HG02763 (cell line): ENCODE results near the gene MINDY4B.

Source experiments
- ATAC-seq: cut with Tn5 transposase; IDR thresholded peaks from one replicate; pipeline ENCODE4 v1.9.1; 2021; ENCODE audit warnings: mild to moderate bottlenecking, moderate library complexity; ENCODE audit not compliant: unreplicated experiment

Gene MINDY4B

GRCh38 chr3:150905339-150905738 lies at the start of gene MINDY4B:
TSS of gene MINDY4B (minus strand) at chr3:150905439. CDS start at chr3:150905439, 0 bp downstream.
- no peak for ATAC-seq

DNA sequence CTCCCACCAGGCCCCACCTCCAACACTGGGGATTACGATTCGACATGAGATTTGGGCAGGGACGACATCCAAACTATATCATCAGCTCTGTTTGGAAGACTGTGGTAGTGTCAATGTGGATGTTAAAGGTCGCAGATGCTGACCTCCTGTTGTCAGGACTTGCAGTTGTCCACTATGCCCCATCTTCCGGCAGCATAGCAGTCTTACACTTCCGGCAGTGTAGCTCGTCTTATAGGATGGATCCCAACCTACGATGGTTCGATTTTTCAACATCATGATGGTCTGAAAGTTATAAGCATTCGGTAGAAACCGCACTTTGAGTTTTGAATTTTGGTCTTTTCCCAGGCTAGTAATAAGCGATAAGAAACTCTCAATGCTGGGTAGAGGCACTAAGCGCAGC lies 46.7 kb upstream of the MINDY4B start:
- ATAC-seq = no peak

- no peak for ATAC-seq
Observed at GRCh38 chr3:150945226-150946032, 40.2 kb upstream of the MINDY4B start.

DNA sequence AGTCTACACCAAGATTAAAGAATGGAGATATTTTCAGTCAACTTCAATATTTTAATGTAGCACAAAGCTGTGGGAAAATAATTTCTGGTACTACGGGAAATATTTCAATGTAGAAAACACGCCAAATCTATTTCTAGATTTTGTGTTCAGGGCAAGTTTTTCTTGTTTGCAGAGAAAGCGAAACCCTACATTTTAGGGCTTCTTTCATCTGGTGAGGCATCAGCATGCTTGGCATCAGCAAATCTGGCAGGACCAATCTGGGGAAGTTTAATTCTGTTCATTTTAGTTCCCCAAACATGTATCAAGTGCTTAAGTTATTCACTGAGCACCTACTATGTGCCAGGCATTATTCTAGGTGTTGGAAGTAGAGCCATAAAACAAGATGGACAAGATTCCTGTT lies 37.0 kb upstream of the MINDY4B start:
- no peak for ATAC-seq

GRCh38 chr3:150936693-150937092 lies 31.5 kb upstream of the MINDY4B start:
- peak; percentile 56 for ATAC-seq

DNA sequence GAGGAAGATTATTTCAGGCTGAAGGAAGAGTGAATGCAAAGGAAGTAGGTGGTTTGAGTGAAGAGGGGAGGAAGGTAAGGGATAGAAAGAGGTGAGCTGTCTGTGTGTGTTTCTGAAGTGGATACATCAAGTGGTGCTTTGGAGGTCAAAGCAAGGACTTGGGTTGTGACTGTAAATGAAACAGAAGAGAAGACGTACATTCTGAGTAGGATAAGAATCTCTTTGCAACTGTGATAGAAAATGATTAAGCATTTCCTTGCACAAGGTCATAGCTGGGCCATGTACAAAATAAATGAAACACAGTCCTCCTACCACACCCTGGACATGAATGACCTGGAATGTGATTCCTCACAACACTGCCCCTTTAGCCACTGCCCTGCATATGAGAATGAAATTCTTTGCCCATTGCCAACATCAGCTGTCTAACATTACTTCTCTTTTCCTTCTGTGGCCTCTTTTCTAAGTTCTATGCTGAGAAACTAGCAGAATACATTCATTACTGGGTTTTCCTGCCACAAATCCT lies 28.3 kb upstream of the MINDY4B start:
- ATAC-seq = no peak

- no peak for ATAC-seq
Observed at GRCh38 chr3:150931745-150932144, 26.5 kb upstream of the MINDY4B start.

DNA sequence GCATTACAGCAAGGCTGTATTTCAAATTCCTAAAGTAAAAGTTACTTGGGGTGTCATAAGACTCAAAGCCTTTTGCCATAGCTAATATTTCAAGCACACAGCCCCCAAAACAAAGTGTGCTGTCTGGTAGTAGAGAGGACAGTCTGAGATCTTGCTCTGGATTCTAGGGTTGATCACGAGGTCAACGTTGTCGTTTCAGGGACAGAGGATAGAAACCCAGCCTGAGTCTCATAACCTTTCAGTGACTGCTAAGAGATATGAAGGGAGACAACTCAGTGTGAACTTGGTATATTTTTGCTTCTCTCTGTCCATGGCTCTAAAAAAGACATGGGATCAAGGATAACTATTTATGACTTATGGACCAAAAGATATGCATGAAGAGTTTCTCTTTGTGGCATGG lies 25.6 kb upstream of the MINDY4B start:
- ATAC-seq = no peak

- ATAC-seq = no peak
Observed at GRCh38 chr3:150928234-150928633, 23.0 kb upstream of the MINDY4B start.

DNA sequence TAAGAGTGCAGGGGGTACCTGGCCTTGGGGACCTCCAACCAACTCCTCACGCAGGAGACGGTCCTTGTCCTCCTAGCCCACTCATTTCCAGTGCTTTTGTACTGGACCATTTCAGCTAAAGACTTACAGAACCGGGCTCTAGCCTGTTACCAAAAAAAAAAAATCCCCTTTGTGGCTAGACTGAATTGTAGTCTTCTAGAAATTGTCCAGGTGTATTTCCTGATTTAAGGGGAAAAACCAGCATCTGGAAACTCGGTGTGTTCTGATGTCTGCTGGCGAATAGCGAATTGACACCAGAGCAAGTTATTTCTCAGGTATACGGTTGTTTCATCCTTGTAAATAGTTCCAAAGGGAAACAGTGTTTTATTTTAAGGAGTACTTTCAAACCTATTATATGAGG lies 21.1 kb upstream of the MINDY4B start:
- no peak for ATAC-seq

GRCh38 chr3:150925751-150926201 lies 20.5 kb upstream of the MINDY4B start:
- ATAC-seq = peak; percentile 86

DNA sequence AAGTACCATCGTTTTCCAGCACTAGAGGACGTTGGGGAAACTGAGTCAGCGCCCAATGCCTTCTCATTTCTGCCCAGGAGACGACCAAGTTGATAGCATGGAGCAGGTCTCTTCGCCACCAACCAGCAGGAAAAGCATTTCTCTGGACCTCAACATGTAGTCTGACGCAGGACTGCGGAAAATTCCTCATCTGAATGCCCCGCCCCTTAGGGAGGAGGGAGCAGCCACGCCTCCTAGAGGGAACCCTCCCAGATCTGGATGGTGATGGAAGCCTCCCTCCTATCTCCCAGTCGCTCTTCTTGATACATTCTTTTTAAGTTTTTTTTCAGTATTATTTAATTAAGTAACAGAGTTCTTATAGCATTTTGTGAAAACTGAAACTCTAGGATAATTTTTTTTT lies 17.4 kb upstream of the MINDY4B start:
- no peak for ATAC-seq

DNA sequence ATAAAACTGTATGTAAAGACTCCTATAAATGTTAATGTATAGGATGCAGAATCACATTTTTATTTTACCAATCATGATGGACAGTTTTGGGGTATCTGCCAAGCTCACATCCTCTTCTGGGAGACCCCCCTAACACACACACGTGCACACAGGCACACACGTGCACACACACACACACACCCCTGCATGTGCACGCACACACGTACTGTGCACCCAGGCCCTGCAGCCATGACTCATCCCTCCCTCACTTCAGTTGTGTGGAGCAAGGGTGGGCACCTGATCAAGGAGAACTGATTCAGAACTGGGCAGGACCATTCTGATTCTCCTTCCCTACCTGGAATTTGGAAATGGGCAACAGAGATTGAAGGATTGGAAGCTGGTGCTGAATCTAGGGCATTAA lies 16.0 kb upstream of the MINDY4B start:
- no peak for ATAC-seq

DNA sequence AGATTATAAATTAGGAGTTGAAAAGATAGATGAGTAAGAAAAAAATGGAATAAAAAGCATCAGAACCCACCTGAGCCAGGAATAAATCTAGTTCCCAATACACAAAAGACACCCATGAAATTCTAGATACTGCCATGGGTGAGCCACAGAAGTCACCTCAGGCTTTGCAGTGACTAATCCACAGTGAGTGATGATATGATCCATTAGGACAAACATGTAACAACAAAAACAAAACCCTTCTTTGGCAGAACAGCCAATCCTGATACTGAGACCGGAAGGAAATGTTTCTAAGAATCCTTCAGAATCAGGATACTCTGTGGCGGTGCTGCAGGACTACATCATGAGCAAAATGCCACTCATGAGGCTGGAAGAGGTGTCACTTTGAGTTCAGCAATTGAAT lies 15.0 kb upstream of the MINDY4B start:
- ATAC-seq = no peak

- ATAC-seq = no peak
Observed at GRCh38 chr3:150917951-150918350, 12.7 kb upstream of the MINDY4B start.

DNA sequence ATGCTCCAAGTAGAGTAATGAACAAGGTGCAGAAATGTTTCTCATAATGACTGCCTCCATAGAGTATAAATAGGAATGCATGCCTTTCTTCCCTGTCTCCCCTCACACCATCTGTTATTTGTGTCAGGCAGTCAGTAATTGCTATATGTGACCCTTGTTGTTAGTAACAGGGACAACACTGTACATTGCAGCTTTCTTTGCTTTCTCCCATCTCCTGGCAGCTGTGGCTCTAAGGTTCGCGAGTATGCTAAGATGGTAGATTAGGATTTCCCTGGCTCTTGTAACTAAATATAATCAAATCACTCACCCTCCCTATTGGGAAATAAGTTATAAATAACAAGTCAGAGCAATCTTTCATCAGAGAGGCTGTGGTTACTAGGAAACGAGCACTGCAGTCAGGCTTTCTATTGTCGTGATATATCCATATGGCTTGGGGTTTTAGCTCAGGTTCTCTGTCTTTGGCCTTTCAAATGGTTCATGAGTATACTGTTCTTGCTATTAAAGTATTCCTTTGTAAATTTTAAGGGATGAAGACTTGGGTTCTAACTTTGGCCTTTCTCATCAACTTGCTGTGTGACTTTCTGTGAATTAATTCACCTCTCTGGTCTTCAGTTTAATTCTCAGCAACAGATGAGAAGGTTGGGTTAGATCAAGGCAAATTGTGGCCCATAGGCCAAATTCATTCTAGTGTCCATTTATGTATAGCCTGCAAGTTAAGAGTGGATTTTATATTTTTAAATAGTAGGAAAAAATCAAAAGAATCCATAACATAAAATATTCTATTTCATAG lies 8.1 kb upstream of the MINDY4B start:
- no peak for ATAC-seq

DNA sequence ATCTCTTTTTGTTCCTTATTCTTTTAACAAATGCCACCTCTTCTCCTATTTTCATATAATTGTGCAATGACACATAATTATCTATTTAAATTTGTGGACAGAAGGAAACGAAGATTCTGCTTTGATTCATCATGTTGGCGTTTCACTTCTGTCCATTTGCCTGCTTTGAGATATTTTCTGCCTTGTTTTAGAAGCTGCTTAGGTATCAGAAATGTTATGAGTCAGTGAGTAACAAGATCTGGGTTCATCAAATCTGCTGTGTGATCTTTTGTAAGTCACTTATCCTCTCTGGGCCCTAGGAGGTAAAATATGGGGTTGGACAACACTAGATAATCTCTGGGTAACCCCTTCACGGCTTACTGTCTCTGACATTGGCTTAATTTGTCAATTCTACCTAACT lies 7.3 kb upstream of the MINDY4B start:
- no peak for ATAC-seq

DNA sequence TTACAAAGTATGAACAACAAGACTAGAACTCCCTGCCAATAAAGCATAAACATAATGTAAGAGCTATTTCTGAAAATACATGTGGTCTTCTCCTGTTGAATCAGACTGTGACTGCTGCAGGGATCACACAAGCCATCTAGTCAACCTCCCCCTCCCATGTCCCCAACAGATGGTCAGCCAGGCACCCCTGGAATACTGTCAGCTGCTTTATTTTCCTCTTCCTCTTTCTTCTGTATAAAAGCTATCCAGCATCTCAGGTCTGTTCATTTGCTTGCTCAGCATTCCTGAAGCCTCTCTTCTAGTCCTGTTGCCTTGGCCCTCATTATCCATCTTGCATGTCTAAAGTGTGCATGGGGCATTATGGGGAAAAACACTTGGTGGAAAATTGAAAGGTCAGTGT lies 6.5 kb upstream of the MINDY4B start:
- no peak for ATAC-seq

DNA sequence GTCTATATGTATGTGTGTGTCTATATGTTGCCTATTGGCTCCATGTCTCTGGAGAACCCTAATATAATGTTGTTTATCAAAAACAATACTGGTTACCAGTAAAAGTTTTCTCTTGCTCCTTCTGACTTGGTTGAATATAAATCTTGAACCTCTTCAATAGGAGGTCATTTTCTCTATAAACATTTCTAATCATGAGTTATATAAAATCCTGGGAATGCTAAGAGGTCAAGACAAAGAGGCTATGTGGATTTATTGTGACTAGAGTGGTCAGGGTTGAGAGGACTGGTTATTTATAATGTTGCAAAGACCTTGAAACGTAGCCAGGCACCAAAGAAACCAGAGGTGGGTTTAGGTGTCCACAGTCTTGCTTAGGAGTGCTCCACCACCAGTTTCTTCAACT lies 1.2 kb upstream of the MINDY4B start:
- no peak for ATAC-seq

GRCh38 chr3:150905746-150906145 lies 507 bp upstream of the MINDY4B start:
- no peak for ATAC-seq

- ATAC-seq = no peak
Observed at GRCh38 chr3:150902988-150903387, 2.3 kb downstream of the MINDY4B start.

DNA sequence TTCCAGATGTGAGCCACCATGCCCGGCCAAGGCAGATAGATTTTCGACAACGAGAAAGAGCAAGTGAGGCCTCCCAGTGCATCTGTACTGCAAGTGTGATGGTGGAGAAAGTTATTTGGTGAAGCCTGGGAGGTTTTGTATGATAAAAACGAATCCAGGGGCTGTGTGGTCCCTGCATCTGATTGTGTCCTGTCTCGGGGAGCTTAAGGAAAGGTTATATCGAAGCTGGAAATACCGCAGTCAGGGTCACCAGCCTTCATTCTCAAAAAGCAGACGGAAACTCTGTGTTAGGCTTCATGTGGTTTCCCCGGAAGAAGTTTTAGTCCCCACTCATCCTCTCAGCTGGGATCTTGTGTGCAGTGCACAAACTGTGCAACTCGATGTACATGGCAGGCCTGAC lies 3.4 kb downstream of the MINDY4B start:
- no peak for ATAC-seq
